GM21529 (cell line): Measurements from ENCODE around the gene MREG.

Source experiments
- ATAC-seq: cut with Tn5 transposase; IDR thresholded peaks from one replicate; pipeline ENCODE4 v1.9.1; 2021; ENCODE audit not compliant: unreplicated experiment

Gene MREG

GRCh38 chr2:215899141-215900074, 113.9 kb downstream of the MREG start:
- no peak for ATAC-seq

GRCh38 chr2:215898363-215898762, 115.0 kb downstream of the MREG start:
- no peak for ATAC-seq

- no peak for ATAC-seq
Observed at GRCh38 chr2:215896921-215897320, 116.4 kb downstream of the MREG start.

GRCh38 chr2:215895330-215895729, 118.0 kb downstream of the MREG start:
- no peak for ATAC-seq
